Mucosa of descending colon (tissue), 3 donors: ENCODE data around the gene RNF20. TPM values are rescaled to one million over a fixed set of nuclear protein-coding genes. Genes with fewer than 3 reads are reported as not detected.

ENCODE experiments used
- ATAC-seq: fragments of 200-7000 bp; cut with Tn5 transposase; one replicate; pipeline ENCODE4 v1.9.1; 2020; ENCODE audit warnings: mild to moderate bottlenecking, moderate library complexity
- DNase-seq, 3 donors: peaks; one replicate each; pipeline ENCODE4 v3.0.0-alpha.2; 2020
- H3K36me3 ChIP-seq: fragments of 200-600 bp; one replicate; pipeline ENCODE4 v1.8.0; 2021; ENCODE audit warnings: low read depth, mild to moderate bottlenecking
- H3K4me1 ChIP-seq: fragments of 200-600 bp; one replicate; pipeline ENCODE4 v1.8.0; 2021; ENCODE audit warnings: low read depth, mild to moderate bottlenecking
- H3K4me3 ChIP-seq: fragments of 200-600 bp; one replicate; pipeline ENCODE4 v1.8.0; 2021; ENCODE audit warnings: mild to moderate bottlenecking
- H3K9me3 ChIP-seq: fragments of 200-600 bp; one replicate; pipeline ENCODE4 v1.8.0; 2021; ENCODE audit warnings: mild to moderate bottlenecking
- intact Hi-C, 2 donors: fragments of 100-400 bp; cut with DNase I in 1 of 2; cut with micrococcal nuclease in 1 of 2; formaldehyde crosslinking; loops; one replicate each; pipeline versions ENCODE4 v1.11.0 to v1.11.1; 2022; cut with DNase I, micrococcal nuclease
- total RNA-seq, 3 donors: library from RNA; stranded (reverse); fragmentation: NEBNext Ultra II Directional in 2 of 3; extraction: Animal tissue kit (Norgen Biotek cat#: 25700) in 2 of 3; gene quantifications; one replicate each; pipeline versions ENCODE4 v1.2.1 to v1.2.4, GENCODE V29; 2021 to 2023
- TF ChIP-seq, protein P1 (sequence below): fragments of 200-600 bp; IDR thresholded peaks from one replicate; pipeline ENCODE4 v1.8.0; 2022; ENCODE audit warnings: antibody characterized with exemption, mild to moderate bottlenecking
- donor health status: DM: no; HTN: no; CAD: no; lungs with moderate emphysema.
- donor health status: DM: no; HTN: no; CAD: no.
- donor health status: DM: no; HTN: yes; CAD: no.

The RNF20 gene
- total RNA-seq, 3 donors from 2014 or later, result 37.8 to 58.9 (median 41.7) TPM

DNA sequence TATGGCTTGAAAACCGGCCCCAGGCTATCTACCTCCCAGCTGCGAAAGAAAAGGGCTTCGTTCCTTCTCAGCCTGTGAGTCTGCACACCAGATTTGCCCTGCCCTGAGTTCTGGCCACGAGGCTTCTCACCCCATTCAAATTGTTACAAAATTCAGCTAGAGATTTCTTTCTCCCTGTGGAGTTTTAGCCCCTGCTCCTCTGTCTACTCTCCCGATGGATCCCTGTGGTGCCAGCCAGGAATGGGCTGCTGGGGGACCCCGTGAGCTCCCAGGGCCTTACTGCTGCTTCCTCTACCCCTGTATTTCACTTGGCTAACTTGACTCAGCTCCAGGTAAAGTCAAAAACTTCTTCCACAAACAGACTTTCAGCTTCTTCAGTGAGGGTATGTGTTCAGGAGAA lies 9.3 kb upstream of the RNF20 start:
- intact Hi-C loops, result no loop called here
- no peak for ATAC-seq
- no peaks in the 10 kb centered on the region for H3K36me3 ChIP-seq

DNA sequence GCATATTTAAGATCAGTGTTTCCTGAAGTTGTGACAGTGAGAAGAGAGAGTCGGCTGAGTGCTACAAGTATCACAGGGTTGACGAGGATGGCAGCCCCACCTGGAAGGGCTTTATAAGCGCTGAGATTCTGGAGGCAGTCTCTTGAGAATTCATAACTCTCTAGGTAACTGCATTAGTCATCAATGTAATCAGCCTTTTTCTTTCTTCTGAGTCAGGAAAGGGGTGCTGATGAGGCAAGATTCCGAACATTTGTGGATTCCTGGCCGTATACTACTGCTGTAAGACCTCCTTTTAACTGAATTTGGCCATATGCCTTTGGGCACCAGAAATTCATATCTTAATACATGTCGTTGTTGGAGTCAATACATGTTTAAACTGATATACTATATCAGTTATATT lies 6.6 kb upstream of the RNF20 start:
- H3K4me3 ChIP-seq, result no peak overlapping the region
- intact Hi-C loops, result loop anchor here in 1 of 2 donors (5.0 kb wide), 1 partner anchor 65 kb away; no protein-coding TSS in a partner anchor
- DNase-seq (no peak), ATAC-seq (no peak)
- no peaks in the 10 kb centered on the region for H3K36me3 ChIP-seq
- H3K4me1 ChIP-seq, result no peaks in the 10 kb centered on the region
- TF ChIP-seq, protein P1, sequence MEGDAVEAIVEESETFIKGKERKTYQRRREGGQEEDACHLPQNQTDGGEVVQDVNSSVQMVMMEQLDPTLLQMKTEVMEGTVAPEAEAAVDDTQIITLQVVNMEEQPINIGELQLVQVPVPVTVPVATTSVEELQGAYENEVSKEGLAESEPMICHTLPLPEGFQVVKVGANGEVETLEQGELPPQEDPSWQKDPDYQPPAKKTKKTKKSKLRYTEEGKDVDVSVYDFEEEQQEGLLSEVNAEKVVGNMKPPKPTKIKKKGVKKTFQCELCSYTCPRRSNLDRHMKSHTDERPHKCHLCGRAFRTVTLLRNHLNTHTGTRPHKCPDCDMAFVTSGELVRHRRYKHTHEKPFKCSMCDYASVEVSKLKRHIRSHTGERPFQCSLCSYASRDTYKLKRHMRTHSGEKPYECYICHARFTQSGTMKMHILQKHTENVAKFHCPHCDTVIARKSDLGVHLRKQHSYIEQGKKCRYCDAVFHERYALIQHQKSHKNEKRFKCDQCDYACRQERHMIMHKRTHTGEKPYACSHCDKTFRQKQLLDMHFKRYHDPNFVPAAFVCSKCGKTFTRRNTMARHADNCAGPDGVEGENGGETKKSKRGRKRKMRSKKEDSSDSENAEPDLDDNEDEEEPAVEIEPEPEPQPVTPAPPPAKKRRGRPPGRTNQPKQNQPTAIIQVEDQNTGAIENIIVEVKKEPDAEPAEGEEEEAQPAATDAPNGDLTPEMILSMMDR, result no peak
- H3K9me3 ChIP-seq, result no peaks in the 10 kb centered on the region

More for the DNA sequence above, 9.3 kb upstream of the RNF20 start:
- Histone ChIP-seq H3K4me1 (no peaks in the 10 kb centered on the region), H3K9me3 (no peaks in the 10 kb centered on the region), H3K4me3 (no peak overlapping the region)
- TF ChIP-seq, protein P1, result no peak
- DNase-seq, result no peak

DNA sequence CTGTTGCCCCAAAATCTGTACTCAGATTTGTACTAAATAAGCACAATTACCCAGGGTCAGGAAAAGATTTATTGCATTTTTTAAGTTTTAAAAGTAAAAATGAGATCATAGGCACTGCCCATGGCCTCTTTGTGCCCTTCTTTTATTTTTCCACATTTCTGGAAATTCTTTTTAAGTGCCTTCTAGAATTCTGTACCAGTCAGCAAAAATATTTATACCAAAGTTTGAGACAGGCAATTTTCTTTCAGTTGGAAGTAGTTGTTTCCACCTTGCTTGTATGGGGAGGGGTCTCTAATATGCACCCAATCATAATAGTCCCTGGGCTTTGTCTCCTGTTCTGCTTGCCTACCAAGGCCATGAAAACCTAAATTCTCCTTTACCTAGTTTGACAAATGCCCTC lies 5.6 kb upstream of the RNF20 start:
- ATAC-seq, result no peak
- H3K4me3 ChIP-seq, result no peak overlapping the region
- H3K9me3 ChIP-seq, result no peaks in the 10 kb centered on the region
- no peaks in the 10 kb centered on the region for H3K36me3 ChIP-seq
- H3K4me1 ChIP-seq, result no peaks in the 10 kb centered on the region
- TF ChIP-seq, protein P1, result no peak
- DNase-seq, result no peak
- intact Hi-C loops, result loop anchor here in 1 of 2 donors (5.0 kb wide), 1 partner anchor 66 kb away; no protein-coding TSS in a partner anchor

DNA sequence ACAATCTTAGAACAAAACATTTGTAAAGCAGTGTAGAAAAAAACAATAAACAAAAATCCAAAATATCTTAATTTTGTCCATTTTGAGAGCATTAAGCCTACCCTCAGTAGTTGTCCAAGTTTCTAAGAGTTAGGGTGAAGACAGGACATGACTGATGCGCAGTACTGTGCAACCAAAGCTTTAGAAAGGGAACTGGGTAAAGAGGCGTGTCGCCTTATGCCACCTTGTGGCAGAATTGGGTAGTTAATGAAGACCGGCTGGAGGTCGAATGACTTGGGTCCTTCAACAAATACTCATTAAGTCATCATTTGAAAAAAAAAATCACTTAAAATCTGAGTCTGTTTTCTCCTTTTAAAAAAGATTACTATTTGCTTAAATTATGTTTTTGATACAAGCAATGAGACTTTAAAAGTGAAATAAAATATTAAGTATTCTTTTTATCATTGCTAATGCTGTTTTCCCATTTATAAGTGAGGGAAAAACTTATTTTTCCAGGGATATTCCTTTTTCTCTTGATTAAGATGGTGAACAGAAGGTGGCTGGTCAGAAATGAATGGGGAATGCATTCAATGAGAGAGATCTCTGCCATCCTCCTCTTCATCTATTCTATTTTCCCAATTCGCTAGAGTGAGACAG lies 3.5 kb upstream of the RNF20 start:
- Histone ChIP-seq H3K4me3 (no peak overlapping the region), H3K9me3 (no peaks in the 10 kb centered on the region), H3K4me1 (peaks cover 10% of the 10 kb centered on the region), H3K36me3 (peaks cover 3% of the 10 kb centered on the region)
- DNase-seq (peak in 2 of 3 donors; percentile 50 to 88), ATAC-seq (peak; percentile 52)
- TF ChIP-seq, protein P1, result peak; percentile 44
- intact Hi-C loops, result loop anchor here in 1 of 2 donors (1.0 kb wide), 1 partner anchor 71 kb away; no protein-coding TSS in a partner anchor

DNA sequence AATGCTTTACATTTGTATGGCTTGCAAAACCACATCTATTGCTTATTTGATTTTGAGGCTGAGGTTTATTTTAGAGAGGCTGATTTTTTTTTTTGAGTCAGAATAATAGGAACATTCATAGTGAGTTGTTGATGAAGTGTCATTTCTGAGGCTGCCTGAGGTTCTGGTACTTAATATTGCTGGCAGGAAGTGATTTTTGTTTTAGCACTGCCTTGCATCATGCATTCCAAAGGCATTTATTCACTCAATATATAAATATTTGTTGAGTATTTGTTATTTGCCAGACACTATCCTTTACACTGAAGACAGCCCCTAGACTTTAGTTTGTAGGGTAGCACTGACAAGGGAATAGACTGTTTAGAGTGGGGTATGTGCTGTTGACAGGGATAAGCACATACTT lies 2.7 kb downstream of the RNF20 start:
- Histone ChIP-seq H3K4me1 (peaks cover 22% of the 10 kb centered on the region), H3K4me3 (no peak overlapping the region), H3K9me3 (no peaks in the 10 kb centered on the region), H3K36me3 (peaks cover 3% of the 10 kb centered on the region)
- TF ChIP-seq, protein P1, result no peak
- no peak for ATAC-seq
- intact Hi-C loops, result no loop called here
- no peak for DNase-seq
